Spleen (tissue), 11 donors: ENCODE data around the gene CASQ1. TPM values are rescaled to one million over a fixed set of nuclear protein-coding genes. Genes with fewer than 3 reads are reported as not detected.

Experiments used
- DNase-seq: peaks from one replicate; pipeline ENCODE4 v3.0.0-alpha.2; 2020
- H3K27ac ChIP-seq, 8 donors: fragments of 200-600 bp; sonication (generic) in 7 of 8; 1 replicate in 4 of 8; 2 replicates in 4 of 8; pipeline versions ENCODE4 v1.5.0 to v1.8.0; 2016 to 2021; ENCODE audit warnings: inconsistent platforms in 4 of 8, mild to moderate bottlenecking in 4 of 8, moderate library complexity in 1 of 8
- H3K27me3 ChIP-seq, 7 donors: fragments of 200-600 bp; sonication (generic) in 6 of 7; replicated peaks in 1 of 7; 1 replicate in 4 of 7; 2 replicates in 3 of 7; pipeline versions ENCODE4 v1.5.0 to v1.8.0; 2016 to 2021; ENCODE audit warnings: inconsistent platforms in 3 of 7, mild to moderate bottlenecking in 1 of 7
- H3K36me3 ChIP-seq, 6 donors: fragments of 200-600 bp; sonication (generic) in 5 of 6; 1 replicate in 4 of 6; 2 replicates in 2 of 6; pipeline versions ENCODE4 v1.5.0 to v1.8.0; 2016 to 2021; ENCODE audit warnings: inconsistent platforms in 2 of 6
- H3K4me1 ChIP-seq, 6 donors: fragments of 200-600 bp; sonication (generic) in 5 of 6; 1 replicate in 3 of 6; 2 replicates in 3 of 6; pipeline versions ENCODE4 v1.5.0 to v1.8.0; 2016 to 2021; ENCODE audit warnings: inconsistent platforms in 3 of 6
- H3K4me3 ChIP-seq, 8 donors: fragments of 200-600 bp; sonication (generic) in 7 of 8; 1 replicate in 4 of 8; 2 replicates in 4 of 8; pipeline versions ENCODE4 v1.5.0 to v1.8.0; 2016 to 2021; ENCODE audit warnings: inconsistent platforms in 4 of 8, mild to moderate bottlenecking in 4 of 8, moderate library complexity in 2 of 8
- H3K9me3 ChIP-seq, 8 donors: fragments of 200-600 bp; sonication (generic) in 7 of 8; 1 replicate in 4 of 8; 2 replicates in 4 of 8; pipeline versions ENCODE4 v1.5.0 to v1.8.0; 2016 to 2021; ENCODE audit warnings: inconsistent platforms in 4 of 8
- CTCF ChIP-seq, 11 experiments: fragments of 200-600 bp in 7 of 11; fragments of 450-650 bp in 4 of 11; sonication (generic) in 4 of 11; IDR thresholded peaks in 8 of 11; conservative IDR thresholded peaks in 3 of 11; 1 replicate in 7 of 11; 2 replicates in 4 of 11; pipeline versions ENCODE4 v1.4.0 to v1.8.0; 2016 to 2021; ENCODE audit warnings: antibody characterized with exemption in 11 of 11, inconsistent platforms in 4 of 11, mild to moderate bottlenecking in 1 of 11
- POLR2A ChIP-seq, 3 donors: fragments of 450-650 bp; IDR thresholded peaks; one replicate each; pipeline ENCODE4 v1.5.1; 2017; ENCODE audit warnings: antibody characterized with exemption in 3 of 3, mild to moderate bottlenecking in 1 of 3
- POLR2AphosphoS5 ChIP-seq, 3 donors: sonication (generic); formaldehyde crosslinking; IDR thresholded peaks; one replicate each; pipeline ENCODE4 v1.5.1; 2017; ENCODE audit warnings: antibody characterized with exemption in 3 of 3
- WGBS, 5 donors: extraction: QIAGEN DNeasy Blood & Tissue Kit in 3 of 5; methylation state at CpG; one replicate each; pipeline versions ENCODE4 v1.1.5 to v1.1.7; 2013 to 2018; 5-methylcytosine and 5-hydroxymethylcytosine counted together
- intact Hi-C: fragments of 100-400 bp; cut with DNase I; formaldehyde crosslinking; loops from one replicate; pipeline ENCODE4 v1.15.0; 2023; ENCODE audit warnings: low total_unique reads
- polyA plus RNA-seq, 3 donors: library from polyadenylated mRNA; stranded (reverse); fragments of 200-250 nt; gene quantifications; one replicate each; pipeline ENCODE4 v1.2.1, GENCODE V29; 2013
- total RNA-seq, 7 donors: library from RNA; depleted of rRNA in 3 of 7; stranded (reverse); fragments of >200 nt in 3 of 7; fragmentation: NEBNext Ultra II Directional in 4 of 7; extraction: Animal tissue kit (Norgen Biotek cat#: 25700) in 4 of 7; gene quantifications; one replicate each; pipeline versions ENCODE4 v1.1.0 to v1.2.1, GENCODE V29; 2016 to 2021
- donor health status: healthy with polysubstance abuse.
- donor health status: DM: no; HTN: no; CAD: no; lungs with moderate emphysema.
- donor health status: DM: no; HTN: no; CAD: no.
- donor health status: Bipolar disorder and iron deficiency.
- donor health status: healthy.
- donor health status: DM: no; HTN: no; CAD: no.
- donor health status: DM: yes; HTN: yes; CAD: no.

Gene CASQ1
- total and polyA plus RNA-seq, 10 donors: 0.37 to 1.5 (median 0.92) TPM; not detected in 3

DNA sequence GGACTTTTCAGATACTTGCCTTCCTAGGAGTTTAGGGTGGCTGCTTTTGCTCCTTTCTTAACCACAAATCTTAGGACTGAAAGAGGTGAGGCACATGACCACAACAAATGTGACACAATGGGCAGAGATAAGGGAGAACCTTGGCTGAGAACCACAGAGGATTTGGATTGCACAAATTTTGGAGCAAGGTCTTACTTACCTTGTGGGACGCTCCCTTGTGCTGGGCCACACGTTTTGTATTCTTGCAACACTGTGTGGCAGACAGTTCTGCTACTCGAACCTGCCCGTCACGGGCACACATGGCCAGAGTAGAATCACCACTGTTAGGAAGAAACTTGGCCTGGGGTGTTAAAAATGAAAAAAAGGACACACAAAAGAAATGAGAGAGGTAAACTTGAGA, 48.0 kb downstream of the CASQ1 start:
- H3K27ac ChIP-seq: no peak overlapping the region
- DNase-seq: no peak
- intact Hi-C loops: no loop called here

DNA sequence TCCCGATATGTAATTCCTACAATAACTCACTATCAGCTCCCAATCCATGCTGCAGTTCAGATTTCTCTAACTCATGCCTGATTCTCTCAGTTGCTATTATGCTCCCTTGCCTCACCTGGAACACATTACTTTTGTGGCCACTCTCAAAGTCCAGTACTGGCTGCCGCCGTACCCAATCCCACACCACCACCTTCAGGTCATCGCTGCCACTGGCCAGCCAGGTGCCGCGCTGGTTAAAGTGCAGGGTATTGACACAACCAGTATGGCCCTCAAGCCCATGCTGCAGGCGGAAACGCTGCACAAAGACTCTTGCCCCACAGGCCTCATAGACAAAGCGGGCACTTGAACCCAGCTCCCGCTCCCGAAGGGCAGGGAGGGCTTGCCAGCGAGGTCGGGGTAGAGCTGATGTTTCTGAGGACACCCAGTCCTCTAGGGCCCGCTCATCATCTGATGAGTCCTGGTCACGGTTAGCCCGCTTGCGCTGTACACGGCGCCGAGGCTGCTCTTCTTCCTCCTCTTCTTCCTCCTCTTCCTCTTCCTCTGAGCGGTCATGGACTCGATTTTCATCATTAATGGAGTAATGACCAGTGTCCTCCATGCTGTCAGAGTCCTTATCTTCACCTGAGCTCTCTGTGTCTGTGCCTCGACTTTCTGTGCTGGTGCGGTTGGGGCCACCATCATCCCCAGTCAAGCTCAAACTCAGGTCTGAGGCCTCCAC, 49.4 kb downstream of the CASQ1 start:
- intact Hi-C loops: no loop called here
- Histone ChIP-seq H3K4me1 (peaks cover 0 to 28% (median 2%) of the 10 kb centered on the region in 6 donors), H3K9me3 (no peaks in the 10 kb centered on the region), H3K27me3 (no peaks in the 10 kb centered on the region), H3K27ac (no peak overlapping the region), H3K4me3 (no peak overlapping the region), H3K36me3 (peaks cover 0 to 99% (median 80%) of the 10 kb centered on the region in 6 donors)
- no peak for TF ChIP-seq POLR2A (IDR thresholded peaks at IDR 0.05)
- TF ChIP-seq POLR2AphosphoS5 (IDR thresholded peaks at IDR 0.05): peak in 2 of 3 donors; percentile 31 to 61
- WGBS, 5 donors: 93 to 98% (median 97%) methylated on average over 24 of the region's 24 CpGs
- DNase-seq: no peak

More for the DNA sequence above, 48.0 kb downstream of the CASQ1 start:
- Histone ChIP-seq H3K4me1 (peaks cover 0 to 15% (median 3%) of the 10 kb centered on the region in 6 donors), H3K9me3 (no peaks in the 10 kb centered on the region), H3K36me3 (peaks cover 0 to 100% (median 75%) of the 10 kb centered on the region in 6 donors), H3K4me3 (no peak overlapping the region), H3K27me3 (no peaks in the 10 kb centered on the region)
- no peak for TF ChIP-seq POLR2A (IDR thresholded peaks at IDR 0.05)
- TF ChIP-seq POLR2AphosphoS5 (IDR thresholded peaks at IDR 0.05): no peak
- TF ChIP-seq CTCF (IDR thresholded peaks at IDR 0.05 in 8 of 11, conservative IDR thresholded peaks at IDR 0.05 in 3 of 11): no peak
- 63 to 88% (median 82%) methylated on average over 5 of the region's 5 CpGs for WGBS, 5 donors

GRCh38 chr1:160243767-160244166, 53.4 kb downstream of the CASQ1 start:
- Histone ChIP-seq H3K4me3 (no peak overlapping the region), H3K9me3 (no peaks in the 10 kb centered on the region), H3K36me3 (peaks cover 0 to 75% (median 40%) of the 10 kb centered on the region in 6 donors), H3K27ac (no peak overlapping the region), H3K27me3 (no peaks in the 10 kb centered on the region), H3K4me1 (peaks cover 0 to 29% (median 8%) of the 10 kb centered on the region in 6 donors)
- no peak for DNase-seq
- intact Hi-C loops: no loop called here
- TF ChIP-seq POLR2A (IDR thresholded peaks at IDR 0.05) (no peak), CTCF (IDR thresholded peaks at IDR 0.05 in 8 of 11, conservative IDR thresholded peaks at IDR 0.05 in 3 of 11) (no peak), POLR2AphosphoS5 (IDR thresholded peaks at IDR 0.05) (no peak)

GRCh38 chr1:160244209-160244608, 53.8 kb downstream of the CASQ1 start:
- H3K4me1 ChIP-seq: peaks cover 0 to 29% (median 8%) of the 10 kb centered on the region in 6 donors
- intact Hi-C loops: no loop called here
- H3K4me3 ChIP-seq: no peak overlapping the region
- no peaks in the 10 kb centered on the region for H3K27me3 ChIP-seq
- 81 to 91% (median 85%) methylated on average over 1 of the region's 1 CpG for WGBS, 5 donors
- no peak for DNase-seq
- no peak overlapping the region for H3K27ac ChIP-seq
- H3K9me3 ChIP-seq: no peaks in the 10 kb centered on the region
- peaks cover 0 to 75% (median 36%) of the 10 kb centered on the region in 6 donors for H3K36me3 ChIP-seq
- TF ChIP-seq POLR2A (IDR thresholded peaks at IDR 0.05) (no peak), CTCF (IDR thresholded peaks at IDR 0.05 in 8 of 11, conservative IDR thresholded peaks at IDR 0.05 in 3 of 11) (no peak), POLR2AphosphoS5 (IDR thresholded peaks at IDR 0.05) (no peak)
